Keratinocyte (primary cell): ENCODE results near the gene MAP2K5. TPM values are rescaled to one million over a fixed set of nuclear protein-coding genes. Genes with fewer than 3 reads are reported as not detected.

Experiments
- DNase-seq: peaks from one replicate; pipeline ENCODE4 v3.0.0-alpha.2; 2011; ENCODE audit warnings: low read depth, missing footprints, low spot score
- FAIRE-seq: peaks from 2 replicates; lab custom pipeline; 2011; peaks lifted over from hg19 to GRCh38; lab: Jason Lieb, UNC
- H2AFZ ChIP-seq: 2 replicates; pipeline ENCODE4 v1.6.0; 2012; ENCODE audit warnings: low read length, control low read depth, inconsistent platforms; ENCODE audit not compliant: control insufficient read depth
- H3K27ac ChIP-seq: 2 replicates; pipeline ENCODE4 v1.5.1; 2011; ENCODE audit warnings: low read length; ENCODE audit not compliant: control insufficient read depth, insufficient read depth
- H3K27me3 ChIP-seq: 3 replicates; pipeline ENCODE4 v1.6.0; 2011; ENCODE audit warnings: low read length; ENCODE audit not compliant: control insufficient read depth, insufficient read depth; ENCODE audit errors: extremely low read depth
- H3K36me3 ChIP-seq, 2 experiments: 2 replicates in 1 of 2; 3 replicates in 1 of 2; pipeline ENCODE4 v1.5.1; 2011; ENCODE audit warnings: low read length in 2 of 2, mild to moderate bottlenecking in 1 of 2; ENCODE audit not compliant: control insufficient read depth in 2 of 2, insufficient read depth in 2 of 2; ENCODE audit errors: extremely low read depth in 1 of 2
- H3K4me1 ChIP-seq: 3 replicates; pipeline ENCODE4 v1.5.1; 2011; ENCODE audit warnings: low read length; ENCODE audit not compliant: control insufficient read depth, insufficient read depth; ENCODE audit errors: extremely low read depth
- H3K4me2 ChIP-seq: 3 replicates; pipeline ENCODE4 v1.6.0; 2011; ENCODE audit warnings: low read depth, low read length; ENCODE audit not compliant: control insufficient read depth, insufficient read depth; ENCODE audit errors: extremely low read depth
- H3K4me3 ChIP-seq, 3 experiments: fragments of 200-600 bp in 1 of 3; sonication (generic) in 1 of 3; 2 replicates in 2 of 3; 3 replicates in 1 of 3; pipeline ENCODE4 v1.5.1; 2011 to 2016; ENCODE audit warnings: low read length in 3 of 3, mild to moderate bottlenecking in 3 of 3, control low read depth in 2 of 3, inconsistent platforms in 1 of 3, low read depth in 1 of 3, mixed read lengths in 1 of 3, mixed run types in 1 of 3, moderate library complexity in 1 of 3; ENCODE audit not compliant: control insufficient read depth in 2 of 3, insufficient read depth in 2 of 3; ENCODE audit errors: extremely low read depth in 1 of 3
- H3K79me2 ChIP-seq: 2 replicates; pipeline ENCODE4 v1.6.0; 2012; ENCODE audit warnings: low read length; ENCODE audit not compliant: control insufficient read depth, insufficient read depth
- H3K9ac ChIP-seq: 3 replicates; pipeline ENCODE4 v1.6.0; 2011; ENCODE audit warnings: low read length; ENCODE audit not compliant: control insufficient read depth, insufficient read depth; ENCODE audit errors: extremely low read depth
- H3K9me1 ChIP-seq: 3 replicates; pipeline ENCODE4 v1.6.0; 2011; ENCODE audit warnings: low read length; ENCODE audit not compliant: control insufficient read depth, insufficient read depth; ENCODE audit errors: extremely low read depth
- H3K9me3 ChIP-seq: 2 replicates; pipeline ENCODE4 v1.5.1; 2012; ENCODE audit warnings: low read depth, low read length; ENCODE audit not compliant: control insufficient read depth
- H4K20me1 ChIP-seq: 3 replicates; pipeline ENCODE4 v1.6.0; 2011; ENCODE audit warnings: low read length; ENCODE audit not compliant: control insufficient read depth, insufficient read depth; ENCODE audit errors: extremely low read depth
- EZH2 ChIP-seq: IDR thresholded peaks from one replicate; pipeline ENCODE4 v1.6.1; 2012; ENCODE audit warnings: inconsistent platforms, mild to moderate bottlenecking, low read length, moderate library complexity
- dilution Hi-C: fragments of 300-500 bp; cut with MboI; formaldehyde crosslinking; loops from one replicate; pipeline ENCODE4 v1.7.0; 2020; ENCODE audit warnings: low sequenced_read_pairs; ENCODE audit not compliant: extremely low pct_ligation_motif_present
- polyA plus RNA-seq, 5 experiments: library from polyadenylated mRNA; depleted of rRNA in 3 of 5; stranded (reverse) in 3 of 5; stranded (forward) in 1 of 5; unstranded in 1 of 5; fragments of >200 nt; gene quantifications; 1 replicate in 1 of 5; 2 replicates in 3 of 5; 3 replicates in 1 of 5; pipeline versions ENCODE4 v1.2.1 to v1.2.3, GENCODE V29; 2011 to 2012; ENCODE audit warnings: missing spikeins in 2 of 5, low read depth in 1 of 5, low replicate concordance in 1 of 5
- TF ChIP-seq, protein P1 (sequence below), 3 experiments: IDR thresholded peaks in 1 of 3; conservative IDR thresholded peaks in 1 of 3; optimal IDR thresholded peaks in 1 of 3; 2 replicates in 2 of 3; 3 replicates in 1 of 3; pipeline versions ENCODE3 to v1.5.1; 2011; ENCODE audit warnings: low read length in 3 of 3, mild to moderate bottlenecking in 3 of 3, moderate library complexity in 2 of 3, control low read depth in 1 of 3, inconsistent platforms in 1 of 3; ENCODE audit not compliant: insufficient read depth in 2 of 3; ENCODE audit errors: extremely low read depth in 1 of 3

MAP2K5 gene
- polyA plus RNA-seq, 1 donor (not counting 4 experiments of a cell fraction or from before 2014, with no cell fraction given), result 3.6 TPM

DNA sequence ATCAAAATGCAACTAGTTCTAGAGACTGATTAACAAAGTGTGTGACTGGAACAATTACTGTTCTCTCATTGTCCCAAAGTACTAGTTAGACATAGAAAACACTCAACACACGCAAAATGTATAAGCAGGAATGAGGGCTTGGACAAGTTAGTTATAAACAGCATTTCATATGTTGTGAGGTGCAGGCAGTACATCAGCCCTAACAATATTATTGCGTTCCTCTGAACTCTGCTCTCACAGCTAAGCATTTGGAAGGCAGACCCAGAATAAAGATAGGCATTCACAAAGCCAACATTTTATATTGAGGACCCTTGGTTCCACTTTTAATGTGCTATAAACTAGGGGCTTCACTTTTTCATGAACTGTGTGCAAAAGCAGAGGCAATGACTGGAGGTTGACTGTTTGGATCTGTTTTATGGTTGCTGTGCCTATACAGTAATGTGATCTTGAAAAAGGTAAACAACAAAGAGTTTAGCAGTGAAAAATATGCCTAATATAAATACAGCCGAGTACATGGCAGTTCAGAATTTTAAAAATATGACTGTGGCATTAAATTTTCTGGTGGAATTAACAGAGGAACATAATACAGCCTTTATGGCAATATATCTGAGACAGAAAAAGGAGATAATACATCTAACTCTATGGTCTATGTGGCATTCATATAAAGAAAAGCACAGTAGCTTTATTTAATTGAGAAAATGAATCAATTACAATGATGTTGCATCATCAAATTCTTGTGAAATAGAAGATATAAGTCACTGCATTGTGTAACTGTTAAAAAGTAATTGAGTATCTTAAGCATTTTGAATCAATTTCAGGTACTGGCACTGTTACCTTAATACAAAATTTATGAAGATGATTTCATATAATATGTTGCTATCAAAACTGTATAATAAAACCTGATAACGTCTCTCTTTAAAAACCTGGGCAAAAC is 202.8 kb downstream of the MAP2K5 start:
- H3K36me3 ChIP-seq, result no peaks in the 10 kb centered on the region
- no peak overlapping the region for H2AFZ ChIP-seq
- no peak overlapping the region for H3K4me3 ChIP-seq
- no peak for DNase-seq
- H3K9ac ChIP-seq, result no peak overlapping the region
- peak; percentile 29 for FAIRE-seq
- H3K27ac ChIP-seq, result peak overlapping the region; percentile 76
- H3K4me2 ChIP-seq, result peak overlapping the region; percentile 62
- no peaks in the 10 kb centered on the region for H3K9me1 ChIP-seq
- no peaks in the 10 kb centered on the region for H3K79me2 ChIP-seq
- no peaks in the 10 kb centered on the region for H4K20me1 ChIP-seq
- H3K27me3 ChIP-seq, result no peaks in the 10 kb centered on the region
- peaks cover 29% of the 10 kb centered on the region for H3K4me1 ChIP-seq
- dilution Hi-C loops, result no loop called here
- TF ChIP-seq EZH2, result no peak
- TF ChIP-seq, protein P1, sequence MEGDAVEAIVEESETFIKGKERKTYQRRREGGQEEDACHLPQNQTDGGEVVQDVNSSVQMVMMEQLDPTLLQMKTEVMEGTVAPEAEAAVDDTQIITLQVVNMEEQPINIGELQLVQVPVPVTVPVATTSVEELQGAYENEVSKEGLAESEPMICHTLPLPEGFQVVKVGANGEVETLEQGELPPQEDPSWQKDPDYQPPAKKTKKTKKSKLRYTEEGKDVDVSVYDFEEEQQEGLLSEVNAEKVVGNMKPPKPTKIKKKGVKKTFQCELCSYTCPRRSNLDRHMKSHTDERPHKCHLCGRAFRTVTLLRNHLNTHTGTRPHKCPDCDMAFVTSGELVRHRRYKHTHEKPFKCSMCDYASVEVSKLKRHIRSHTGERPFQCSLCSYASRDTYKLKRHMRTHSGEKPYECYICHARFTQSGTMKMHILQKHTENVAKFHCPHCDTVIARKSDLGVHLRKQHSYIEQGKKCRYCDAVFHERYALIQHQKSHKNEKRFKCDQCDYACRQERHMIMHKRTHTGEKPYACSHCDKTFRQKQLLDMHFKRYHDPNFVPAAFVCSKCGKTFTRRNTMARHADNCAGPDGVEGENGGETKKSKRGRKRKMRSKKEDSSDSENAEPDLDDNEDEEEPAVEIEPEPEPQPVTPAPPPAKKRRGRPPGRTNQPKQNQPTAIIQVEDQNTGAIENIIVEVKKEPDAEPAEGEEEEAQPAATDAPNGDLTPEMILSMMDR (optimal IDR thresholded peaks at IDR 0.05 in 1 of 3, IDR thresholded peaks at IDR 0.05 in 1 of 3, conservative IDR thresholded peaks at IDR 0.05 in 1 of 3; ENCODE audit: extremely low read depth in 1 of 3, insufficient read depth in 2 of 3, low read length in 3 of 3), result no peak
- no peaks in the 10 kb centered on the region for H3K9me3 ChIP-seq

DNA sequence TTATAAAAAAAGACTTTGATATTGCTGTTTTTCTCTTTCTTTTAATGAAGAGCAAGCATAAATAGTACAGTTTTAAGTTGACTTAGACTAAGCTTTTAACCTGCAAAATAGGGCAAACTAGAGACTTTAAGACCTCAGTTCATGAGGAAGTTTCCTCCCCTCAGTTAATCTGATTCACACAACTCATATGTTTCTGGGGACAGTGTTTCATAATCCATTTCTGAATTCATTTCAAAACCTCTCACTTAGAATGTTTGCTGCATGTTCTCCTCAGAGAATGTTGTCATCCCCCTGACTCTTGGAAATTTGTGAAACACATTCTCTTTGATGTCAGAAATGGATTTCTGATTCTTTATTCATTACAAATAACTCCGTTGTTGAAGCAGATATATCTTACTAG is 203.5 kb downstream of the MAP2K5 start:
- peak; percentile 13 for FAIRE-seq
- H3K4me2 ChIP-seq, result peak overlapping the region; percentile 62
- TF ChIP-seq, protein P1 (optimal IDR thresholded peaks at IDR 0.05 in 1 of 3, IDR thresholded peaks at IDR 0.05 in 1 of 3, conservative IDR thresholded peaks at IDR 0.05 in 1 of 3; ENCODE audit: extremely low read depth in 1 of 3, insufficient read depth in 2 of 3, low read length in 3 of 3), result no peak
- TF ChIP-seq EZH2, result no peak
- peaks cover 29% of the 10 kb centered on the region for H3K4me1 ChIP-seq
- no peaks in the 10 kb centered on the region for H3K79me2 ChIP-seq
- no peaks in the 10 kb centered on the region for H3K27me3 ChIP-seq
- dilution Hi-C loops, result no loop called here
- H3K9me3 ChIP-seq, result no peaks in the 10 kb centered on the region
- peak overlapping the region; percentile 76 for H3K27ac ChIP-seq
- no peaks in the 10 kb centered on the region for H3K36me3 ChIP-seq
- no peaks in the 10 kb centered on the region for H3K9me1 ChIP-seq
- H3K4me3 ChIP-seq, result peak overlapping the region in 1 of 3 experiments; percentile 24
- DNase-seq, result no peak
- H3K9ac ChIP-seq, result peak overlapping the region; percentile 34
- H4K20me1 ChIP-seq, result no peaks in the 10 kb centered on the region
- peak overlapping the region; percentile 2 for H2AFZ ChIP-seq
